Measurements from ENCODE around the gene NR0B2. TPM values are rescaled to one million over a fixed set of nuclear protein-coding genes. Genes with fewer than 3 reads are reported as not detected.

The NR0B2 gene, protein sequence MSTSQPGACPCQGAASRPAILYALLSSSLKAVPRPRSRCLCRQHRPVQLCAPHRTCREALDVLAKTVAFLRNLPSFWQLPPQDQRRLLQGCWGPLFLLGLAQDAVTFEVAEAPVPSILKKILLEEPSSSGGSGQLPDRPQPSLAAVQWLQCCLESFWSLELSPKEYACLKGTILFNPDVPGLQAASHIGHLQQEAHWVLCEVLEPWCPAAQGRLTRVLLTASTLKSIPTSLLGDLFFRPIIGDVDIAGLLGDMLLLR
- not detected for polyA plus RNA-seq (2013, experiment 1 of 4)
- not detected for polyA plus RNA-seq (2013, experiment 2 of 4)
- not detected for polyA plus RNA-seq (2013, experiment 3 of 4)
- not detected for polyA plus RNA-seq (2013, experiment 4 of 4)

- H3K27me3 ChIP-seq (ENCODE audit: control insufficient read depth, insufficient read depth, low read length, poor library complexity, severe bottlenecking): no peaks in the 10 kb centered on the region
- H3K4me3 ChIP-seq (ENCODE audit: insufficient read depth, low read depth, low read length): no peak within 1 kb of the TSS
- WGBS, 2 experiments: 89 to 90% methylated on average over 16 of the region's 16 CpGs
- H3K4me1 ChIP-seq (ENCODE audit: control insufficient read depth, insufficient read depth, low read length): no peaks in the 10 kb centered on the region
- H3K27ac ChIP-seq (ENCODE audit: insufficient read depth, low read depth, low read length, poor library complexity, severe bottlenecking): no peak within 1 kb of the TSS
- no peaks in the 10 kb centered on the region for H3K9me3 ChIP-seq (ENCODE audit: control insufficient read depth, low read length)
- H3K36me3 ChIP-seq (ENCODE audit: control insufficient read depth, insufficient read depth, low read length): no peaks in the 10 kb centered on the region
Measured at GRCh38 chr1:26913754-26914619, at the start of gene NR0B2. NR0B2 (minus strand) TSS chr1:26913975; CDS start chr1:26913940, 35 bp downstream.

- H3K36me3 ChIP-seq (ENCODE audit: control insufficient read depth, insufficient read depth, low read length): no peaks in the 10 kb centered on the region
- H3K9me3 ChIP-seq (ENCODE audit: control insufficient read depth, low read length): no peaks in the 10 kb centered on the region
- H3K27ac ChIP-seq (ENCODE audit: insufficient read depth, low read depth, low read length, poor library complexity, severe bottlenecking): no peak overlapping the region
- peaks cover 64% of the 10 kb centered on the region for H3K27me3 ChIP-seq (ENCODE audit: control insufficient read depth, insufficient read depth, low read length, poor library complexity, severe bottlenecking)
- 82 to 91% methylated on average over 3 of the region's 3 CpGs for WGBS, 2 experiments
- no peak overlapping the region for H3K4me3 ChIP-seq (ENCODE audit: insufficient read depth, low read depth, low read length)
- H3K4me1 ChIP-seq (ENCODE audit: control insufficient read depth, insufficient read depth, low read length): no peaks in the 10 kb centered on the region
Measured at GRCh38 chr1:26961826-26962225, 48.1 kb upstream of the NR0B2 start.

DNA sequence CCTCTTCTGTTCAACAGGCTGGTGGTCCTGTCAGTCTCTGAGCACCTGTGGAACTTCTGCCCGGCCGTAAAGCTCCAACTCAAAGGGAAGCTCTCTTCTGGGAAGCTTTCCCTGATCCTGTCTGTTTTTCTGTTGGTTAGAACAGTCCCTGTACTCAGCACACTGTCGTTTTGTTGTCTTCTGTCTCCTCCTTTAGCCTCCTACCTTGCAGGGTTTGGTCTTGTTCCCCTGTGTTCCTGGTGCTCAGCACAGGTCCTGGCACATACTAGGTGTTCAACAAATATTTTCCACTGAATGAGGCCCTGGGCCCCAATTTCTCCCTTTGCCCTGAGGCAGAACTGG is 46.8 kb upstream of the NR0B2 start:
- Histone ChIP-seq H3K36me3 (ENCODE audit: control insufficient read depth, insufficient read depth, low read length) (no peaks in the 10 kb centered on the region), H3K9me3 (ENCODE audit: control insufficient read depth, low read length) (no peaks in the 10 kb centered on the region), H3K4me1 (ENCODE audit: control insufficient read depth, insufficient read depth, low read length) (no peaks in the 10 kb centered on the region), H3K27ac (ENCODE audit: insufficient read depth, low read depth, low read length, poor library complexity, severe bottlenecking) (no peak overlapping the region), H3K27me3 (ENCODE audit: control insufficient read depth, insufficient read depth, low read length, poor library complexity, severe bottlenecking) (peaks cover 56% of the 10 kb centered on the region), H3K4me3 (ENCODE audit: insufficient read depth, low read depth, low read length) (peak overlapping the region; percentile 50)
- whole genome bisulfite sequencing, 2 experiments: 17 to 26% methylated on average over 3 of the region's 3 CpGs

DNA sequence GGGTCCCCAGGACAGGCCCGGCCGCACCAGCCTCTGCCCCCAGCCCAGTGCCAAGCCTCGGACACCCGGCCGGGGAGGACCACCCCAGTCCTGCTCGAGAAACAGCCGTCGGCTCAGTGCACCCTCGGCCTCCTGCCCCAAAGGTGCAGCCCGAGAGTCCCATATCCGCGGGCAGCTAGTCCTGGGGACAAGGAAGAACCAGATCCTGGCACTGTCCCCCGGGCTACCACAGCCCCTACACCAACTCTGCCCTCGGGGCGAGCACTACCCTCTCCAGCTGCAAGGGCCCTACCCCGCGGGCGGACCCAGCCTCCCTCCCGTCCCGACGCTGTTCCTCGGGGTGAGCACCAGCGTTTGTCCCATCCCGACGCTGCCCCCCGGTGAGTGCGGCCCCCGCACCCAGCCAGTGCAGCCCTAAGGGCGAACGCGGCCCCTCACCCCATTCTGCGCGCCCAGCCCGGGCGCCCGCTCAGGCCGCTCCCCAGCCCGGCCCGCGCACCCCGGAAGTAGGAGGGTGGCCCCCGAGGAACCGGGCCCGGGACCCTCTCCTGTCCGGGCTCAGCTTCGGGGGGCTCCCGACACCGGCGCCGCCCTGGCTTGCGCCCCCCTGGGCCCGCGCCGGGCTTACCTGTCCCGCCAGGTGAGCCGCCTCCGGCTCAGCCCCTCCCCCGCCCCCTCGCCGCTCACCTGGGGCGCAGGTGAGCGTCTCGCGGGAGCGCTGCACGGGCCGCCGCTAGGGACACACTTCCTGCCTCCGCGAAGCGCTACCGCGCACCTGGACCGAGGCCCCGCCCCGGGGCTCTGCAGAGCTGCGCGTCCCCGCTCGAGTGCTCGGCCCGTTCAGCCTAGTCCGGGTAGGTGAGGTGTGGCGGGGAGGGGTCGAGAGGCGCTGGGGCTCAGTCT is 46.2 kb upstream of the NR0B2 start, which contains the start of gene KDF1:
Gene KDF1, minus strand, starts transcription at position 747 of the 903 bp plus-strand sequence. CDS start 8,088 bp downstream, outside the sequence.
- Histone ChIP-seq H3K4me1 (ENCODE audit: control insufficient read depth, insufficient read depth, low read length) (no peaks in the 10 kb centered on the region), H3K9me3 (ENCODE audit: control insufficient read depth, low read length) (no peaks in the 10 kb centered on the region), H3K27ac (ENCODE audit: insufficient read depth, low read depth, low read length, poor library complexity, severe bottlenecking) (no peak within 1 kb of the TSS)

GRCh38 chr1:26959270-26959669 is 45.5 kb upstream of the NR0B2 start:
- Histone ChIP-seq H3K4me3 (ENCODE audit: insufficient read depth, low read depth, low read length) (peak overlapping the region; percentile 50), H3K36me3 (ENCODE audit: control insufficient read depth, insufficient read depth, low read length) (no peaks in the 10 kb centered on the region), H3K9me3 (ENCODE audit: control insufficient read depth, low read length) (no peaks in the 10 kb centered on the region), H3K27me3 (ENCODE audit: control insufficient read depth, insufficient read depth, low read length, poor library complexity, severe bottlenecking) (peaks cover 56% of the 10 kb centered on the region), H3K4me1 (ENCODE audit: control insufficient read depth, insufficient read depth, low read length) (no peaks in the 10 kb centered on the region), H3K27ac (ENCODE audit: insufficient read depth, low read depth, low read length, poor library complexity, severe bottlenecking) (no peak overlapping the region)
- 42 to 43% methylated on average over 13 of the region's 13 CpGs for WGBS, 2 experiments

More for the DNA sequence above, 46.2 kb upstream of the NR0B2 start, which contains the start of gene KDF1:
- Histone ChIP-seq H3K36me3 (ENCODE audit: control insufficient read depth, insufficient read depth, low read length) (no peaks in the 10 kb centered on the region), H3K4me3 (ENCODE audit: insufficient read depth, low read depth, low read length) (peak within 1 kb of the TSS; percentile 50), H3K27me3 (ENCODE audit: control insufficient read depth, insufficient read depth, low read length, poor library complexity, severe bottlenecking) (peaks cover 56% of the 10 kb centered on the region)
- 2% methylated on average over 86 of the region's 86 CpGs for WGBS, 2 experiments

- H3K9me3 ChIP-seq (ENCODE audit: control insufficient read depth, low read length): no peaks in the 10 kb centered on the region
- peaks cover 50% of the 10 kb centered on the region for H3K27me3 ChIP-seq (ENCODE audit: control insufficient read depth, insufficient read depth, low read length, poor library complexity, severe bottlenecking)
- WGBS, 2 experiments: 90 to 92% methylated on average over 3 of the region's 3 CpGs
- H3K36me3 ChIP-seq (ENCODE audit: control insufficient read depth, insufficient read depth, low read length): no peaks in the 10 kb centered on the region
- no peak overlapping the region for H3K27ac ChIP-seq (ENCODE audit: insufficient read depth, low read depth, low read length, poor library complexity, severe bottlenecking)
- H3K4me3 ChIP-seq (ENCODE audit: insufficient read depth, low read depth, low read length): no peak overlapping the region
- no peaks in the 10 kb centered on the region for H3K4me1 ChIP-seq (ENCODE audit: control insufficient read depth, insufficient read depth, low read length)
Measured at GRCh38 chr1:26957306-26957705, 43.5 kb upstream of the NR0B2 start.

DNA sequence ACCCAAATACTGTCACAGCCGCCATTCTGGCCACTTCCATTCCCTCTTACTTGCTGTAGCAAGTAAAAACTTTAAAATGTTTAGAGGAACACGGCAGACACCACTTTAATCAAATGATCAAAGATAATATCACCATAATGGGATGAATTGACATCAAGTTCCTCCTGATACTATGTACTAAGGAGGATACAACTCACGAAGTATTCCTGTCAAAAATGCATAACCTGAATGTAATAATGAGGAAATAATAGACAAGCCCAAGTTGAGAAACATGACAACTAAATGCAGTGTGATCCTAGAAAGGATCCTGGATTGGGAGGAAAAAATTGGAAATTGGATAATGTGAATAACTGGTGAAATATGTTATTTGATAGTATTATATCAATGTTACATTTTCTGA is 42.5 kb upstream of the NR0B2 start:
- Histone ChIP-seq H3K27me3 (ENCODE audit: control insufficient read depth, insufficient read depth, low read length, poor library complexity, severe bottlenecking) (peaks cover 40% of the 10 kb centered on the region), H3K36me3 (ENCODE audit: control insufficient read depth, insufficient read depth, low read length) (no peaks in the 10 kb centered on the region), H3K9me3 (ENCODE audit: control insufficient read depth, low read length) (no peaks in the 10 kb centered on the region), H3K4me1 (ENCODE audit: control insufficient read depth, insufficient read depth, low read length) (no peaks in the 10 kb centered on the region), H3K4me3 (ENCODE audit: insufficient read depth, low read depth, low read length) (no peak overlapping the region), H3K27ac (ENCODE audit: insufficient read depth, low read depth, low read length, poor library complexity, severe bottlenecking) (no peak overlapping the region)
- 89 to 94% methylated on average over 3 of the region's 3 CpGs for WGBS, 2 experiments

DNA sequence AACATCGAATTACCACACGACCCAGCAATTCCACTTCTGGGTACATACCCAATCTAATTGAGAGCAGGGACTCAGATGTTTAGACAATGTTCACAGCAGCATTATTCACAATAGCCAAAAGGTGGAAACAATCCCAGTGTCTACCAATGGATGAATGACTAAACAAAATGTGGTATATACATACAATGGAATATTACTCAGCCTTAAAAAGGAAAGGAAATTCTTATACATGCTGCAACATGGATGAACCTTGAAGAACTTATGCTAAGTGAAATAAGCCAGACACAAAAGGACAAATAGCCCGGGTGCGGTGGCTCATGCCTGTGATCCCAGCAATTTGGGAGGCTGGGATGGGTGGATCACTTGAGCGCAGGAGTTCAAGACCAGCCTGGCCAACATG is 39.6 kb upstream of the NR0B2 start:
- Histone ChIP-seq H3K9me3 (ENCODE audit: control insufficient read depth, low read length) (no peaks in the 10 kb centered on the region), H3K4me3 (ENCODE audit: insufficient read depth, low read depth, low read length) (no peak overlapping the region), H3K27ac (ENCODE audit: insufficient read depth, low read depth, low read length, poor library complexity, severe bottlenecking) (no peak overlapping the region), H3K36me3 (ENCODE audit: control insufficient read depth, insufficient read depth, low read length) (no peaks in the 10 kb centered on the region), H3K4me1 (ENCODE audit: control insufficient read depth, insufficient read depth, low read length) (no peaks in the 10 kb centered on the region), H3K27me3 (ENCODE audit: control insufficient read depth, insufficient read depth, low read length, poor library complexity, severe bottlenecking) (peaks cover 11% of the 10 kb centered on the region)
- 92 to 94% methylated on average over 5 of the region's 5 CpGs for WGBS, 2 experiments

DNA sequence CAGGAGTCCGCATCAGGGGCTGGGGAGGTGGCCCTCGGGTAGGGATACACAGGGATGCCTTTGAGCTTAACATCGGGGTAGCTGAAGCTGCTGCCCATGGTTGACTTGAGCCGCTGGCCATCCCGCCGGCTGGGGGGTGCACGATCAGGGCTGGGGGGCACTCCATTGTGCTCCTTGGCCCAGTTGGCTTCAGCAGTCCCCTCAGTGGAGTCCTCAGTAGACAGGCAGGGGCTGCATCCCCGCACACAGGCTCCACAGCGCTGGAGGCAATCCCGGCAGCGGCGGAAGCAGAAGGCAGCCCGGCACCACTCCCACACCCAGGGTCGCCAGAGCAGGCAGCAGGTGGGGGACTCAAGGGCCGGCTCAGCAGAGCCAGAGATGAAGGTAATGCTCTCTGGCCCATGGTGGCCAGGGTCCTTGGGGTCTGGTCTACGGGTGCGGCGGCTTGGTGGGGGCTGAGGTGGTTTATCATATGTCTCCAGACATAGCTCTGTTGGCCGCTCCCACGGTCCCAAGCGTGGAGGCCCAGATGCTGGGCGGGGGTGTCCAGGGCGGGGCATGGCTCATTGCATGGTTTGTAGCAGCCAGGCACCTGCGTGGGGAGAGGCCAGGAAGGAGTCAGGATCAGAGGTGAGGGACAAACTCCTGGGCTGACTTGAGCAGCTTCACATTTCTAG is 38.2 kb upstream of the NR0B2 start:
- Histone ChIP-seq H3K4me3 (ENCODE audit: insufficient read depth, low read depth, low read length) (no peak overlapping the region), H3K4me1 (ENCODE audit: control insufficient read depth, insufficient read depth, low read length) (no peaks in the 10 kb centered on the region), H3K27ac (ENCODE audit: insufficient read depth, low read depth, low read length, poor library complexity, severe bottlenecking) (no peak overlapping the region), H3K9me3 (ENCODE audit: control insufficient read depth, low read length) (no peaks in the 10 kb centered on the region), H3K36me3 (ENCODE audit: control insufficient read depth, insufficient read depth, low read length) (peaks cover 2% of the 10 kb centered on the region), H3K27me3 (ENCODE audit: control insufficient read depth, insufficient read depth, low read length, poor library complexity, severe bottlenecking) (peaks cover under 1% of the 10 kb centered on the region)
- WGBS, 2 experiments: 92% methylated on average over 24 of the region's 24 CpGs

All from ectodermal cell (in vitro differentiated cells).